GM10266 (cell line): ENCODE measurements around the gene CSNK2A1.
A peak's percentile ranks its signal among the peaks of the same experiment; 100 is the strongest.

Experiments used
- DNase-seq: peaks from one replicate; pipeline ENCODE4 v3.0.0; 2012; ENCODE audit errors: extremely low spot score
- CTCF ChIP-seq: IDR thresholded peaks from 2 replicates; pipeline ENCODE4 v1.5.1; 2012; ENCODE audit warnings: mild to moderate bottlenecking, low read depth; ENCODE audit not compliant: control insufficient read depth, insufficient read depth; ENCODE audit errors: missing control alignments

CSNK2A1 gene

GRCh38 chr20:432208-432607, 111.4 kb downstream of the CSNK2A1 start:
- no peak for DNase-seq

GRCh38 chr20:431012-431904, 112.3 kb downstream of the CSNK2A1 start:
- peak; percentile 31 for DNase-seq
- peak; percentile 38 for TF ChIP-seq CTCF

More at GRCh38 chr20:432208-432607, 111.4 kb downstream of the CSNK2A1 start:
- TF ChIP-seq CTCF = no peak

GRCh38 chr20:430091-430999, 113.2 kb downstream of the CSNK2A1 start:
- TF ChIP-seq CTCF = no peak
- DNase-seq = no peak

- DNase-seq = no peak
- no peak for TF ChIP-seq CTCF
Measured at GRCh38 chr20:428658-429200, 114.9 kb downstream of the CSNK2A1 start.

- no peak for DNase-seq
- TF ChIP-seq CTCF = no peak
Measured at GRCh38 chr20:427849-428657, 115.5 kb downstream of the CSNK2A1 start.

- no peak for DNase-seq
- TF ChIP-seq CTCF = no peak
Measured at GRCh38 chr20:427401-427800, 116.2 kb downstream of the CSNK2A1 start.
